Stimulated activated CD4-positive, alpha-beta T cell treated with anti-CD3 and anti-CD28 coated beads, Interleukin-1b, Interleukin-23, amount 100 ng/mL, for 24 hours (primary cell): ENCODE results near the gene CPNE2.
"Not testable (repeated sequence)": the region's sequence is repeated elsewhere in the genome, so short reads cannot be mapped to it uniquely, and the experiment has no call there.

ENCODE experiments used
- DNase-seq, 4 experiments: peaks; one replicate each; pipeline ENCODE4 v3.0.0-alpha.2; 2020; ENCODE audit warnings: low read depth in 4 of 4, low spot score in 1 of 4

CPNE2 gene

GRCh38 chr16:57098188-57098841, 5.9 kb downstream of the CPNE2 start:
- no peak for DNase-seq

GRCh38 chr16:57099965-57100364, 7.6 kb downstream of the CPNE2 start:
- not testable (repeated sequence) for DNase-seq

- no peak for DNase-seq
Observed at GRCh38 chr16:57100445-57100844, 8.1 kb downstream of the CPNE2 start.

- no peak for DNase-seq
Observed at GRCh38 chr16:57102888-57103851, 10.8 kb downstream of the CPNE2 start.

GRCh38 chr16:57104706-57105105, 12.3 kb downstream of the CPNE2 start:
- no peak for DNase-seq

- DNase-seq = no peak
Observed at GRCh38 chr16:57105184-57105583, 12.8 kb downstream of the CPNE2 start.

- no peak for DNase-seq
Observed at GRCh38 chr16:57106767-57107166, 14.4 kb downstream of the CPNE2 start.

GRCh38 chr16:57107321-57107922, 15.0 kb downstream of the CPNE2 start:
- DNase-seq = no peak

GRCh38 chr16:57108432-57108831, 16.0 kb downstream of the CPNE2 start:
- no peak for DNase-seq

GRCh38 chr16:57109259-57110105, 17.1 kb downstream of the CPNE2 start:
- DNase-seq = not testable (repeated sequence)

GRCh38 chr16:57110937-57111336, 18.6 kb downstream of the CPNE2 start:
- no peak for DNase-seq

- no peak for DNase-seq
Observed at GRCh38 chr16:57111420-57111819, 19.0 kb downstream of the CPNE2 start.

GRCh38 chr16:57112403-57113041, 20.1 kb downstream of the CPNE2 start:
- no peak for DNase-seq

GRCh38 chr16:57113042-57113453, 20.7 kb downstream of the CPNE2 start:
- no peak for DNase-seq

- DNase-seq = no peak
Observed at GRCh38 chr16:57113664-57114063, 21.3 kb downstream of the CPNE2 start.

- DNase-seq = no peak
Observed at GRCh38 chr16:57115168-57115513, 22.8 kb downstream of the CPNE2 start.

GRCh38 chr16:57115514-57116182, 23.3 kb downstream of the CPNE2 start:
- no peak for DNase-seq

GRCh38 chr16:57118461-57119084, 26.2 kb downstream of the CPNE2 start:
- DNase-seq = no peak

- DNase-seq = no peak
Observed at GRCh38 chr16:57123216-57123973, 31.0 kb downstream of the CPNE2 start.
